D341Med (cell line): Measurements from ENCODE around the gene KATNA1.
"Not testable (repeated sequence)": the region's sequence is repeated elsewhere in the genome, so short reads cannot be mapped to it uniquely, and the experiment has no call there.

Source experiments
- DNase-seq: peaks from one replicate; pipeline ENCODE4 v3.0.0; 2012; ENCODE audit warnings: low spot score

KATNA1 gene

DNA sequence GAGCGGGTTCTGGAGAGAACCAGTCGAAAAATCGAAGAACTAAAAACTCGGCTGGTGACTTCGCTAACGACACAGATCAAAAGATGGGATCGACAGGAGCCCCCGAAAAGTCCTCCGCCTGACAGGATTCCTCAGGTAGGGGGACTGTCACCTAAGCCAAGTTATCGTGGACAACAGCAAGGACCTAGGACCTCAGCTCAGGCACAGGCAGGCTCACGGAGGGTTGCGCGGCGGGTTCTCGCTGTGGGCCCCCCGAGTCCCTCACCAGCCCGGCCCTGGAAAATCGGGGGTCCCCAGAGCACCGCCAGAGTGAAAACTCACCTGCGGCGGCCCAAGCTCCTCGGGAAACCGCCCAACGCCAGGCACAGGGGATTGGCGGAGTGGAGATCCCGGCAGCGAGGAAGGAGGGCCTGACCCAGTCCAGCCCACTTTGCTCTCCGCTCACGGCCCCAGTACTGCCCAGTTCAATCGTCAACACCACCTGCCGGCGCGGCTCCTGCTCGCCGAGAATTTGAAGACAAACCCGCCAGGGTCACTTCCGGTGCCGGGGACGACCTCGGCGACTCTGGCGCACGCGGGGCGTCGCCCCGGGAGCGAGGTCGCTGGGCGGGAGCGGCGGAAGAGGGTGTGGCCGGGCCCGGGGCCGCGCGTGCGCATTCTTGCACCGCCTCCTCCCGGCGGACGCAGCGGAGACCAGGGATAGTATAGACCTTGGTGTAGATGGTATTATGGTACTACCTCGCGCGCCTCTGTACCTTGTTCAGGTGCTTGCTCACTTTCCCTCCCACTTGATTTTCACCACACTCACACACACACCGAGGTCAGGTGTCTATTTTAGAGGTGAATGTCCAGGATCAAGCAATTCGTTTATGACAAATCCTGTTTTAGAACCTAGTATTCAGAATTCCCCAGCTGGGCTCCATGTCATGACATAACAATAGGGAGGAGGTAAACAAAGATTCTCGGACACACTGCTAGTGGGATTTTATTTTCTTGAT, at the start of gene KATNA1:
TSS of gene KATNA1 (minus strand) at position 567 of the 998 bp plus-strand sequence. CDS start 10,167 bp downstream, outside the sequence.
- peak; percentile 99 for DNase-seq

- no peak for DNase-seq
Observed at GRCh38 chr6:149698175-149698574, 49.7 kb upstream of the KATNA1 start.

- DNase-seq, result no peak
Observed at GRCh38 chr6:149696901-149697300, 48.4 kb upstream of the KATNA1 start.

DNA sequence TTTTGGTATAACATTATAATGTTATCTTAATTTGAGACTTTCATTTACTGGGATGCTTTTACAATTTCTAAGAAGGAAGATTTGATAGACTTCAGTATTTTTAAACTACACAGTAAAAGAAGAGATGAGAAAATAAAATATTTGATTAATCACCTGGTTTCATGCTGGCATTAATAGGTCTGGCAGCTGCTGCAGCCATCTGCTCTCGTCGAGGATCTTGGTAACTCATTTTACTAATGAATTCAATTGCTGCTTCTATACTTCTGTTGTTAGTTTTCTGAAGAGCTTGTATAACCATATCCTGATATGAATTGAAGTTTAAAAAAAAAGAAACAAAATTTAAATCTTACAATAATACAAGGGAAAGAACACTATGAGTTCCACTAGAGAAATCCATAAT, 46.4 kb upstream of the KATNA1 start:
- peak; percentile 54 for DNase-seq

- DNase-seq, result no peak
Observed at GRCh38 chr6:149691201-149691600, 42.7 kb upstream of the KATNA1 start.

DNA sequence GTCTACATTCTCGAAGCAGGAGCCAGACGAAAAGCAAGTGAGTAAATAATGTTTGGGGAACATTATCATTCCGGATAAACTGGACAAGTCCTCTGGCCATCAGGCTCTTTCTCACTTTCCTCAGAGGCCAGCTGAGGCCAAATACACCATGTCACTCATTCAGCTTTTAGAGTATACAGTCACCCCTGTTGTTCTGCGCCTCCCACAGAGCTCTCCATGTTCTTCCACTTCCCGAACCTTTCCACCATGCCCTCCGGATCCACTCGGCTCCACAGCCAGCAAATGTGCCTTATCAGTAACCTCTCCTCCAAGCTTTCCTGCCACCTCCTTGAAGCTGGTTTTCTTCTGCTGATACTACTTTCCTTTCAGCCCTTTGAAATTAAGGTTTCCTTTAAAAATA, 37.7 kb upstream of the KATNA1 start:
- no peak for DNase-seq

GRCh38 chr6:149683256-149683859, 34.8 kb upstream of the KATNA1 start:
- peak; percentile 67 for DNase-seq

- not testable (repeated sequence) for DNase-seq
Observed at GRCh38 chr6:149681845-149682244, 33.3 kb upstream of the KATNA1 start.

GRCh38 chr6:149681209-149681608, 32.7 kb upstream of the KATNA1 start:
- DNase-seq, result no peak

GRCh38 chr6:149680503-149680902, 32.0 kb upstream of the KATNA1 start:
- no peak for DNase-seq

DNA sequence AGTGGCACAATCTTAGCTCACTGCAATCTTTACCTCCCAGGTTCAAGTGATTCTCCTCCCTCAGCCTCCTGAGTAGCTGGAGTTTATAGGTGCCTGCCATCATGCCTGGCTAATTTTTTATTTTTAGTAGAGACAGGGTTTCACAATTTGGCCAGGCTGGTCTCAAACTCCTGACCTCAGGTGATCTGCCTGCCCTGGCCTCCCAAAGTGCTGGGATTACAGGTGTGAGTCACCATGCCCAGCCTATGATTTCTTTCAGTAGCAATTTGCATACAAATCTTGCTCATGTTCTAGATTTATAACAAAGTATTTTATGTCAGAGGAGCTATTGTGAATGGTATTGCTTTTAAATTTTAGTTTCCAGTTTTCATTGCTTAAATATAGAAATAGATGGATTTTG, 23.8 kb upstream of the KATNA1 start:
- DNase-seq, result not testable (repeated sequence)

GRCh38 chr6:149660028-149660427, 11.5 kb upstream of the KATNA1 start:
- no peak for DNase-seq

- no peak for DNase-seq
Observed at GRCh38 chr6:149657441-149657840, 8.9 kb upstream of the KATNA1 start.

- DNase-seq, result no peak
Observed at GRCh38 chr6:149651056-149651455, 2.5 kb upstream of the KATNA1 start.

- DNase-seq, result no peak
Observed at GRCh38 chr6:149646599-149646998, 1.9 kb downstream of the KATNA1 start.

DNA sequence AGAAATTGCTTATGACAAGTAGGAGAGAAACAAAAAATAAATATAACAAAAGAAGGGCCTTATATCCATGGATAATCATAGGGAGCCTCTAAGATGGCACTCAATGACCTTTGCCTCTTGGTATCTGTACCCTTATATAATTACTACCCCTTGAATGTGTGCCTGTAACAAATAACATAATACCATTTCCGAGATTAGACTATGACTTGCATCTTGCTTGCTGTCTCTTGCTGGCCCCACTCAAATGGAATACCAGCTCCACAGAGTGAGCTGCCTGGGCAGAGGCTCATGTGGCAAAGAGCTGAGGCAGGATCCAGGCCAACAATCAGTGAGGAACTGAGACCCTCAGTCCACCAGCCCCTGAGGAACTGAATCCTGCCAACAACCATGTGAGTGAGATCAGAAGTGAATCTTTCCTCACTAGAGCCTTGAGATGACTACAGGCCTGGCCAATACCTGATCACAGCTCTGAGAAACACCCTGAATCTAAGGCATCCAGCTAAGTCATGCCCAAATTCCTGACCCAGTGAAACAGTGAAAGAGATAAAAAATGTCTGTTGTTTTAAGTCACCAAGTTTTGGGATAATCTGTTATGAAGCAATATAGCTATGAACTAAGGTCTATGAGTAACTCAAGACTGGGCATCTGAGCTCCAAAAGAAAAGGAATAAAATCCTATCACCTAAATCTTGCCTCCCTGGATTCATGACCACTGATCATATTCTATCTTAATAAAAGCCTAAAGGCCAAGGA, 5.5 kb downstream of the KATNA1 start:
- no peak for DNase-seq

DNA sequence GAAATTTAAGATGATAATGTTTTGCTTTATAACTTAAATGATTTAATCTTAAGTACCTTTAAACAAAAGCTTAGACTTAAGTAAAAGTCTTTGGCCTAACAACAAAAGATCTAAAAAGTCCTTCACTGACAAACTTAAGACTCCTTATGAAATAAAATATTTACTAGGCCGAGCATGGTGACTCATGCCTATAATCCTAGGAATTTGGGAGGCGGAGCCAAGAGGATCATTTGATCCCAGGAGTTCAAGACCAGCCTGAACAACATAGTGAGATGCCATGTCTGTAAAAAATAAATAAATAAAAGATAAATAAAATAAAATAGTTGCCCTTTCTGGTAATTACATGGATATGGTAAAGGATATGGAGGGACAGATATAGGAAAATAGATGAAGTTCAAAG, 12.4 kb downstream of the KATNA1 start:
- no peak for DNase-seq

GRCh38 chr6:149634315-149634714, 14.2 kb downstream of the KATNA1 start:
- no peak for DNase-seq

GRCh38 chr6:149628875-149629510, 19.5 kb downstream of the KATNA1 start:
- no peak for DNase-seq

GRCh38 chr6:149627672-149628071, 20.8 kb downstream of the KATNA1 start:
- DNase-seq, result no peak

GRCh38 chr6:149615805-149616204, 32.7 kb downstream of the KATNA1 start:
- DNase-seq, result no peak

- DNase-seq, result no peak
Observed at GRCh38 chr6:149614337-149614736, 34.2 kb downstream of the KATNA1 start.
